HCT116 (cell line): Measurements from ENCODE around the gene CTNNA2. TPM values are rescaled to one million over a fixed set of nuclear protein-coding genes. Genes with fewer than 3 reads are reported as not detected.

Experiments used
- ATAC-seq: fragments of 200-7000 bp; cut with Tn5 transposase; 2 replicates; pipeline ENCODE4 v1.9.1; 2020; ENCODE audit warnings: mild to moderate bottlenecking, moderate library complexity
- BruUV-seq: library from RNA; stranded (reverse); fragments of 400-500 nt; replicated peaks from 2 replicates; lab custom pipeline; 2021; lab: Mats Ljungman, UMichigan
- CTCF ChIA-PET: fragments of 300-600 bp; sonication (Branson Sonifier 250); formaldehyde crosslinking; loops from one replicate; lab custom pipeline; 2021; ENCODE audit warnings: antibody characterized with exemption; lab: Charles Lee
- POLR2A ChIA-PET: fragments of 300-600, 350-600 bp; sonication (Branson Sonifier 250); formaldehyde crosslinking; loops from one replicate; lab custom pipeline; 2021; ENCODE audit warnings: antibody characterized with exemption; lab: Charles Lee
- RAD21 ChIA-PET, 2 experiments: fragments of 300-600 bp; sonication (Branson Sonifier 250); formaldehyde crosslinking; loops; one replicate each; lab custom pipeline; 2023; ENCODE audit warnings: low total read pairs in 2 of 2; ENCODE audit not compliant: uncharacterized antibody in 2 of 2, unreplicated experiment in 2 of 2, low non-redundant PET in 1 of 2; lab: Charles Lee
- DNase-seq: peaks from one replicate; pipeline ENCODE4 v3.0.0-alpha.2; 2010; ENCODE audit warnings: low read depth, low spot score
- H2AFZ ChIP-seq: fragments of 200-600 bp; shearing (Covaris generic), sonication (generic); 2 replicates; pipeline ENCODE4 v1.6.1; 2017; ENCODE audit warnings: low read depth, mixed run types, mixed read lengths, antibody characterized with exemption, low read length; ENCODE audit not compliant: poor library complexity, severe bottlenecking
- H3K27ac ChIP-seq: 2 replicates; pipeline ENCODE4 v1.5.1; 2012; ENCODE audit warnings: low read depth, low read length
- H3K27me3 ChIP-seq: fragments of 200-600 bp; sonication (generic); 2 replicates; pipeline ENCODE4 v1.6.1; 2016; ENCODE audit warnings: mixed run types, low read length, mixed read lengths; ENCODE audit not compliant: insufficient read depth
- H3K36me3 ChIP-seq, 2 experiments: fragments of 200-500 bp in 1 of 2; fragments of 200-600 bp in 1 of 2; sonication (Bioruptor generic) in 1 of 2; sonication (generic) in 1 of 2; 2 replicates each; pipeline versions ENCODE4 v1.5.1 to v1.6.1; 2014 to 2016; ENCODE audit warnings: low read length in 2 of 2, inconsistent platforms in 1 of 2, mixed read lengths in 1 of 2, mixed run types in 1 of 2; ENCODE audit not compliant: insufficient read depth in 2 of 2, control insufficient read depth in 1 of 2
- H3K4me1 ChIP-seq, 2 experiments: fragments of 200-600 bp in 1 of 2; sonication (generic) in 1 of 2; 2 replicates each; pipeline versions ENCODE4 v1.5.1 to v1.6.1; 2012 to 2017; ENCODE audit warnings: low read length in 2 of 2, inconsistent platforms in 1 of 2, mild to moderate bottlenecking in 1 of 2, mixed read lengths in 1 of 2, mixed run types in 1 of 2, moderate library complexity in 1 of 2; ENCODE audit not compliant: insufficient read depth in 2 of 2, control insufficient read depth in 1 of 2
- H3K4me2 ChIP-seq: fragments of 200-600 bp; sonication (generic); 2 replicates; pipeline ENCODE4 v1.6.1; 2017; ENCODE audit warnings: mixed run types, low read length, mixed read lengths
- H3K4me3 ChIP-seq, 2 experiments: fragments of 200-600 bp in 1 of 2; sonication (generic) in 1 of 2; replicated peaks in 1 of 2; 2 replicates each; pipeline ENCODE4 v1.5.1; 2011 to 2016; ENCODE audit warnings: low read length in 2 of 2, control low read depth in 1 of 2, low read depth in 1 of 2, mild to moderate bottlenecking in 1 of 2, mixed read lengths in 1 of 2, mixed run types in 1 of 2
- H3K79me2 ChIP-seq: fragments of 200-600 bp; sonication (generic); 2 replicates; pipeline ENCODE4 v1.6.1; 2017; ENCODE audit warnings: mild to moderate bottlenecking, mixed run types, low read length, moderate library complexity, mixed read lengths; ENCODE audit not compliant: insufficient read depth
- H3K9ac ChIP-seq: fragments of 200-600 bp; sonication (generic); 2 replicates; pipeline ENCODE4 v1.6.1; 2016; ENCODE audit warnings: low read length, mixed read lengths
- H3K9me2 ChIP-seq: fragments of 200-600 bp; sonication (generic), shearing (Covaris generic); 2 replicates; pipeline ENCODE4 v1.6.1; 2017; ENCODE audit warnings: mixed run types, mild to moderate bottlenecking, moderate library complexity; ENCODE audit not compliant: insufficient read depth
- H3K9me3 ChIP-seq, 2 experiments: fragments of 200-500 bp in 1 of 2; fragments of 200-600 bp in 1 of 2; sonication (Bioruptor generic) in 1 of 2; sonication (generic) in 1 of 2; 2 replicates each; pipeline ENCODE4 v1.6.1; 2014 to 2017; ENCODE audit warnings: low read length in 2 of 2, mixed read lengths in 2 of 2, inconsistent platforms in 1 of 2, low read depth in 1 of 2, mild to moderate bottlenecking in 1 of 2, mixed run types in 1 of 2, moderate library complexity in 1 of 2; ENCODE audit not compliant: control insufficient read depth in 1 of 2, insufficient read depth in 1 of 2
- H4K20me1 ChIP-seq: fragments of 200-600 bp; sonication (generic), shearing (Covaris generic); 2 replicates; pipeline ENCODE4 v1.6.1; 2017; ENCODE audit warnings: mixed run types, mild to moderate bottlenecking, moderate library complexity; ENCODE audit not compliant: insufficient read depth
- ATF3 ChIP-seq: IDR thresholded peaks from 2 replicates; pipeline ENCODE4 v1.6.1; 2012
- CBX3 ChIP-seq: IDR thresholded peaks from 2 replicates; pipeline ENCODE4 v1.6.1; 2012; ENCODE audit warnings: low read depth
- CTCF ChIP-seq, 3 experiments: fragments of 200-600 bp in 1 of 3; sonication (generic) in 1 of 3; IDR thresholded peaks in 2 of 3; conservative IDR thresholded peaks in 1 of 3; 2 replicates each; pipeline ENCODE4 v1.5.1; 2012 to 2017; ENCODE audit warnings: low read depth in 2 of 3, low read length in 2 of 3, antibody characterized with exemption in 1 of 3, borderline replicate concordance in 1 of 3, control low read depth in 1 of 3, mild to moderate bottlenecking in 1 of 3, mixed read lengths in 1 of 3, mixed run types in 1 of 3, moderate library complexity in 1 of 3; ENCODE audit not compliant: insufficient read depth in 1 of 3
- EGR1 ChIP-seq: IDR thresholded peaks from 2 replicates; pipeline ENCODE4 v1.6.1; 2012; ENCODE audit warnings: low read depth
- ELF1 ChIP-seq: IDR thresholded peaks from 2 replicates; pipeline ENCODE4 v1.6.1; 2012; ENCODE audit warnings: low read depth, borderline replicate concordance
- EZH2 ChIP-seq: fragments of 200-600 bp; sonication (generic); IDR thresholded peaks from 2 replicates; pipeline ENCODE4 v1.6.1; 2017; ENCODE audit warnings: antibody characterized with exemption, mixed run types
- EZH2phosphoT487 ChIP-seq: fragments of 200-600 bp; IDR thresholded peaks from 2 replicates; pipeline ENCODE4 v1.6.1; 2018; ENCODE audit warnings: antibody characterized with exemption, borderline replicate concordance
- JUND ChIP-seq: IDR thresholded peaks from 2 replicates; pipeline ENCODE4 v1.6.1; 2012
- POLR2A ChIP-seq: IDR thresholded peaks from 2 replicates; pipeline ENCODE4 v1.7.0; 2011; ENCODE audit warnings: borderline replicate concordance; ENCODE audit not compliant: insufficient read depth, insufficient read length; ENCODE audit errors: extremely low read depth
- POLR2AphosphoS5 ChIP-seq: IDR thresholded peaks from 2 replicates; pipeline ENCODE4 v1.6.1; 2011; ENCODE audit warnings: mild to moderate bottlenecking, low read depth, low read length, moderate library complexity
- SIN3A ChIP-seq: IDR thresholded peaks from 2 replicates; pipeline ENCODE4 v1.6.1; 2012; ENCODE audit warnings: low read depth
- TCF7L2 ChIP-seq: IDR thresholded peaks from 2 replicates; pipeline ENCODE4 v1.7.0; 2011; ENCODE audit warnings: borderline replicate concordance, inconsistent platforms; ENCODE audit not compliant: insufficient read depth, insufficient read length; ENCODE audit errors: extremely low read depth
- YY1 ChIP-seq: IDR thresholded peaks from 2 replicates; pipeline ENCODE4 v1.6.1; 2011; ENCODE audit warnings: low read length, low read depth, moderate library complexity, mild to moderate bottlenecking; ENCODE audit not compliant: insufficient replicate concordance; ENCODE audit errors: extremely low read depth
- ZFX ChIP-seq: fragments of 450-650 bp; IDR thresholded peaks from 2 replicates; pipeline ENCODE4 v1.6.1; 2017
- intact Hi-C: fragments of 100-400 bp; cut with micrococcal nuclease; formaldehyde crosslinking; loops from 2 replicates; pipeline ENCODE4 v1.10.0; 2022
- total RNA-seq: library from RNA; stranded (reverse); gene quantifications from one replicate; pipeline ENCODE4 v1.2.1, GENCODE V29; 2021; ENCODE audit not compliant: unreplicated experiment
- TF ChIP-seq, protein P1 (sequence below): IDR thresholded peaks from 2 replicates; pipeline ENCODE4 v1.6.1; 2011; ENCODE audit warnings: mild to moderate bottlenecking, low read length, moderate library complexity; ENCODE audit not compliant: insufficient replicate concordance; ENCODE audit errors: extremely low read depth
- TF ChIP-seq, protein P2 (sequence below): IDR thresholded peaks from 2 replicates; pipeline ENCODE4 v1.6.1; 2012
- TF ChIP-seq, protein P3 (sequence below): IDR thresholded peaks from 2 replicates; pipeline ENCODE4 v1.6.1; 2012; ENCODE audit warnings: low read depth

Gene CTNNA2
- total RNA-seq, 1 experiment from 2014 or later: not detected

DNA sequence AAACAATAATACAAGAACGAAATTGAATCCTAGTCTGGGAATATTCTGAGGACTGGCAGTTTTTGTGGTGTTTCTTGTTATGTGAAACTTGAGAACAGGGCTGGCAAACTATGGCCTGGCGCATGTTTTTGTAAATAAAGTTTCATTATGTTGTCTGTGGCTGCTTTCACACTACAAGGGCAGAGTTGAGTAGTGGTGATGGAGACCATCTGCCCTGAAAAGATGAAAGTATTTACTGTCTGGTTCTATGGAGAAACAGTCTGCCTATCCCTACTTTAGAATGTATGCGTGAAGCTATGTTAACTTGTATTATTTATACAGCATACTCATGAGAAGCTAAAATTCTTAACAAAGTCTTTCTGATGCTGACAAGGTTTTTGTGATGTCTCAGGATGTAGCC is 439.8 kb downstream of the CTNNA2 start:
- CTCF ChIA-PET: no interaction called here

More for the DNA sequence above, 439.8 kb downstream of the CTNNA2 start:
- H3K27me3 ChIP-seq: no peaks in the 10 kb centered on the region
- H3K9me3 ChIP-seq: peaks cover 0 to 15% of the 10 kb centered on the region in 2 experiments; a peak in 2 of 4 replicates
- H3K79me2 ChIP-seq: no peaks in the 10 kb centered on the region
- no peak for ATAC-seq
- POLR2A ChIA-PET: no interaction called here
- no peak for TF ChIP-seq CTCF (IDR thresholded peaks at IDR 0.05 in 2 of 3, conservative IDR thresholded peaks at IDR 0.05 in 1 of 3; ENCODE audit: borderline replicate concordance in 1 of 3, insufficient read depth in 1 of 3, low read depth in 2 of 3, low read length in 2 of 3)
- TF ChIP-seq, protein P1, sequence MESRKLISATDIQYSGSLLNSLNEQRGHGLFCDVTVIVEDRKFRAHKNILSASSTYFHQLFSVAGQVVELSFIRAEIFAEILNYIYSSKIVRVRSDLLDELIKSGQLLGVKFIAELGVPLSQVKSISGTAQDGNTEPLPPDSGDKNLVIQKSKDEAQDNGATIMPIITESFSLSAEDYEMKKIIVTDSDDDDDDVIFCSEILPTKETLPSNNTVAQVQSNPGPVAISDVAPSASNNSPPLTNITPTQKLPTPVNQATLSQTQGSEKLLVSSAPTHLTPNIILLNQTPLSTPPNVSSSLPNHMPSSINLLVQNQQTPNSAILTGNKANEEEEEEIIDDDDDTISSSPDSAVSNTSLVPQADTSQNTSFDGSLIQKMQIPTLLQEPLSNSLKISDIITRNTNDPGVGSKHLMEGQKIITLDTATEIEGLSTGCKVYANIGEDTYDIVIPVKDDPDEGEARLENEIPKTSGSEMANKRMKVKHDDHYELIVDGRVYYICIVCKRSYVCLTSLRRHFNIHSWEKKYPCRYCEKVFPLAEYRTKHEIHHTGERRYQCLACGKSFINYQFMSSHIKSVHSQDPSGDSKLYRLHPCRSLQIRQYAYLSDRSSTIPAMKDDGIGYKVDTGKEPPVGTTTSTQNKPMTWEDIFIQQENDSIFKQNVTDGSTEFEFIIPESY: no peak
- no peak for TF ChIP-seq POLR2A
- TF ChIP-seq EGR1: no peak
- TF ChIP-seq ZFX: no peak
- TF ChIP-seq EZH2: no peak
- TF ChIP-seq YY1: no peak
- no peak for TF ChIP-seq ELF1
- TF ChIP-seq, protein P2, sequence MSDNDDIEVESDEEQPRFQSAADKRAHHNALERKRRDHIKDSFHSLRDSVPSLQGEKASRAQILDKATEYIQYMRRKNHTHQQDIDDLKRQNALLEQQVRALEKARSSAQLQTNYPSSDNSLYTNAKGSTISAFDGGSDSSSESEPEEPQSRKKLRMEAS: no peak
- TF ChIP-seq, protein P3, sequence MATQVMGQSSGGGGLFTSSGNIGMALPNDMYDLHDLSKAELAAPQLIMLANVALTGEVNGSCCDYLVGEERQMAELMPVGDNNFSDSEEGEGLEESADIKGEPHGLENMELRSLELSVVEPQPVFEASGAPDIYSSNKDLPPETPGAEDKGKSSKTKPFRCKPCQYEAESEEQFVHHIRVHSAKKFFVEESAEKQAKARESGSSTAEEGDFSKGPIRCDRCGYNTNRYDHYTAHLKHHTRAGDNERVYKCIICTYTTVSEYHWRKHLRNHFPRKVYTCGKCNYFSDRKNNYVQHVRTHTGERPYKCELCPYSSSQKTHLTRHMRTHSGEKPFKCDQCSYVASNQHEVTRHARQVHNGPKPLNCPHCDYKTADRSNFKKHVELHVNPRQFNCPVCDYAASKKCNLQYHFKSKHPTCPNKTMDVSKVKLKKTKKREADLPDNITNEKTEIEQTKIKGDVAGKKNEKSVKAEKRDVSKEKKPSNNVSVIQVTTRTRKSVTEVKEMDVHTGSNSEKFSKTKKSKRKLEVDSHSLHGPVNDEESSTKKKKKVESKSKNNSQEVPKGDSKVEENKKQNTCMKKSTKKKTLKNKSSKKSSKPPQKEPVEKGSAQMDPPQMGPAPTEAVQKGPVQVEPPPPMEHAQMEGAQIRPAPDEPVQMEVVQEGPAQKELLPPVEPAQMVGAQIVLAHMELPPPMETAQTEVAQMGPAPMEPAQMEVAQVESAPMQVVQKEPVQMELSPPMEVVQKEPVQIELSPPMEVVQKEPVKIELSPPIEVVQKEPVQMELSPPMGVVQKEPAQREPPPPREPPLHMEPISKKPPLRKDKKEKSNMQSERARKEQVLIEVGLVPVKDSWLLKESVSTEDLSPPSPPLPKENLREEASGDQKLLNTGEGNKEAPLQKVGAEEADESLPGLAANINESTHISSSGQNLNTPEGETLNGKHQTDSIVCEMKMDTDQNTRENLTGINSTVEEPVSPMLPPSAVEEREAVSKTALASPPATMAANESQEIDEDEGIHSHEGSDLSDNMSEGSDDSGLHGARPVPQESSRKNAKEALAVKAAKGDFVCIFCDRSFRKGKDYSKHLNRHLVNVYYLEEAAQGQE: no peak
- no peak for TF ChIP-seq TCF7L2
- TF ChIP-seq JUND: no peak
- no peak for TF ChIP-seq SIN3A
- TF ChIP-seq ATF3: no peak
- TF ChIP-seq POLR2AphosphoS5: no peak
- no peak for TF ChIP-seq CBX3
- no peak for TF ChIP-seq EZH2phosphoT487
- TF ChIP-seq, all 23 proteins: peak for 0
- RAD21 ChIA-PET: no interaction called here
- Histone ChIP-seq H3K36me3 (no peaks in the 10 kb centered on the region), H3K4me1 (no peaks in the 10 kb centered on the region), H2AFZ (no peak overlapping the region), H4K20me1 (no peaks in the 10 kb centered on the region), H3K9ac (no peak overlapping the region), H3K4me3 (no peak overlapping the region), H3K4me2 (no peak overlapping the region), H3K27ac (no peak overlapping the region), H3K9me2 (no peaks in the 10 kb centered on the region)
- intact Hi-C loops: no loop called here
- DNase-seq: no peak
- BruUV-seq: no TSS peak
